ENCODE data around the gene MYL12B.

DNA sequence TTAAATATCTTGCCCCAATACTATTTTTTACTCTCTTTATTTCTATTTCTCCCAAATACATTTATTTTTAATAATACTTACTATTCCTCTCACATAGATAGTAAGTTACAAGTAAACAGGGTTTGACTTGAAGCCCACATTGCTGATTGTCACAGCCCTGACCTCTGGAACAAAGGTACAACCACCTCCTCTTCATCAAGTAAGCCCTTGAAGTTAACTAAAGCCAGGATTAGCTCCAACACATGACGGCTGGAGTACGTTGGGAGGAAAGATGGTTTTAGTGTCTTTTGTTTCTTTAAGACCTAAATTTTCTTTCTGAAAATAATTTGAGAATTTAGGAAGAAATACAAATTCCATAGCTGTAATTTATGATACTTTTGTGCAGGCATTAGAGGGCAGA is 43.1 kb upstream of the MYL12B start:
- TF ChIP-seq, protein P1, sequence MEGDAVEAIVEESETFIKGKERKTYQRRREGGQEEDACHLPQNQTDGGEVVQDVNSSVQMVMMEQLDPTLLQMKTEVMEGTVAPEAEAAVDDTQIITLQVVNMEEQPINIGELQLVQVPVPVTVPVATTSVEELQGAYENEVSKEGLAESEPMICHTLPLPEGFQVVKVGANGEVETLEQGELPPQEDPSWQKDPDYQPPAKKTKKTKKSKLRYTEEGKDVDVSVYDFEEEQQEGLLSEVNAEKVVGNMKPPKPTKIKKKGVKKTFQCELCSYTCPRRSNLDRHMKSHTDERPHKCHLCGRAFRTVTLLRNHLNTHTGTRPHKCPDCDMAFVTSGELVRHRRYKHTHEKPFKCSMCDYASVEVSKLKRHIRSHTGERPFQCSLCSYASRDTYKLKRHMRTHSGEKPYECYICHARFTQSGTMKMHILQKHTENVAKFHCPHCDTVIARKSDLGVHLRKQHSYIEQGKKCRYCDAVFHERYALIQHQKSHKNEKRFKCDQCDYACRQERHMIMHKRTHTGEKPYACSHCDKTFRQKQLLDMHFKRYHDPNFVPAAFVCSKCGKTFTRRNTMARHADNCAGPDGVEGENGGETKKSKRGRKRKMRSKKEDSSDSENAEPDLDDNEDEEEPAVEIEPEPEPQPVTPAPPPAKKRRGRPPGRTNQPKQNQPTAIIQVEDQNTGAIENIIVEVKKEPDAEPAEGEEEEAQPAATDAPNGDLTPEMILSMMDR (IDR thresholded peaks at IDR 0.05): no peak
- TF ChIP-seq POLR2A (IDR thresholded peaks at IDR 0.05) (no peak), EP300 (IDR thresholded peaks at IDR 0.05; ENCODE audit: low read depth) (no peak), POLR2AphosphoS5 (IDR thresholded peaks at IDR 0.05) (no peak)

Measured in transverse colon (tissue), 4 donors.